ENCODE results near the gene PPP2R2C. TPM values are rescaled to one million over a fixed set of nuclear protein-coding genes. Genes with fewer than 3 reads are reported as not detected.

The PPP2R2C gene
- total RNA-seq, 1 donor: under 0.01 TPM

GRCh38 chr4:6393544-6394475 is 78.6 kb downstream of the PPP2R2C start:
- Histone ChIP-seq H3K4me2 (ENCODE audit: insufficient read depth, low read length) (no peak overlapping the region), H3K27me3 (ENCODE audit: insufficient read depth, low read length) (no peaks in the 10 kb centered on the region), H2AFZ (ENCODE audit: low read length) (no peak overlapping the region), H3K4me1 (ENCODE audit: insufficient read depth, low read length) (no peaks in the 10 kb centered on the region), H3K79me2 (ENCODE audit: insufficient read depth, low read length) (no peaks in the 10 kb centered on the region), H3K9me3 (ENCODE audit: low read depth, low read length) (no peaks in the 10 kb centered on the region), H3K4me3 (ENCODE audit: insufficient read depth, low read length) (no peak overlapping the region), H3K36me3 (ENCODE audit: insufficient read depth, low read length) (no peaks in the 10 kb centered on the region), H3K27ac (ENCODE audit: low read depth, low read length) (no peak overlapping the region), H4K20me1 (ENCODE audit: insufficient read depth, low read length) (no peaks in the 10 kb centered on the region)
- peak; percentile 51 for DNase-seq (ENCODE audit: insufficient read length, low spot score, missing footprints)
- TF ChIP-seq, protein P1, sequence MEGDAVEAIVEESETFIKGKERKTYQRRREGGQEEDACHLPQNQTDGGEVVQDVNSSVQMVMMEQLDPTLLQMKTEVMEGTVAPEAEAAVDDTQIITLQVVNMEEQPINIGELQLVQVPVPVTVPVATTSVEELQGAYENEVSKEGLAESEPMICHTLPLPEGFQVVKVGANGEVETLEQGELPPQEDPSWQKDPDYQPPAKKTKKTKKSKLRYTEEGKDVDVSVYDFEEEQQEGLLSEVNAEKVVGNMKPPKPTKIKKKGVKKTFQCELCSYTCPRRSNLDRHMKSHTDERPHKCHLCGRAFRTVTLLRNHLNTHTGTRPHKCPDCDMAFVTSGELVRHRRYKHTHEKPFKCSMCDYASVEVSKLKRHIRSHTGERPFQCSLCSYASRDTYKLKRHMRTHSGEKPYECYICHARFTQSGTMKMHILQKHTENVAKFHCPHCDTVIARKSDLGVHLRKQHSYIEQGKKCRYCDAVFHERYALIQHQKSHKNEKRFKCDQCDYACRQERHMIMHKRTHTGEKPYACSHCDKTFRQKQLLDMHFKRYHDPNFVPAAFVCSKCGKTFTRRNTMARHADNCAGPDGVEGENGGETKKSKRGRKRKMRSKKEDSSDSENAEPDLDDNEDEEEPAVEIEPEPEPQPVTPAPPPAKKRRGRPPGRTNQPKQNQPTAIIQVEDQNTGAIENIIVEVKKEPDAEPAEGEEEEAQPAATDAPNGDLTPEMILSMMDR (IDR thresholded peaks at IDR 0.05; ENCODE audit: extremely low read depth, low read depth, low read length): no peak

DNA sequence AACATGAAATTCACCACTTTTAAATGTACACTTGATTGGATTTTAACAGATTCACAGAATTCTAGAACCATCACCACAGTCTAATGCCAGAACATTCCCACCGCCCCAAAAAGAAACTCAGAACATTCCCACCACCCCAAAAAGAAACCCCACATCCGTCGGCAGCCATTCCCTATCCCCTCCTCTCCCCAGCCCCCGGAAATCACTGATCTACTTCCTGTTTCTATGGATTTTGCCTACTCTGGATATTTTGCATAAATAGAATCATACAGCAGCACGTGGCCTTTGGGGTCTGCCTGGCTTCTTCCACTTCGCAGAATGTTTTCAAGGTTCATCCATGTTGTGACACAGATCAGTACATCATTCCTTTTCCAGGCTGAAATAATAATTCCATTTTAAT is 79.3 kb downstream of the PPP2R2C start:
- no peak overlapping the region for H3K4me2 ChIP-seq (ENCODE audit: insufficient read depth, low read length)
- no peak for DNase-seq (ENCODE audit: insufficient read length, low spot score, missing footprints)
- no peaks in the 10 kb centered on the region for H3K36me3 ChIP-seq (ENCODE audit: insufficient read depth, low read length)
- no peak overlapping the region for H3K27ac ChIP-seq (ENCODE audit: low read depth, low read length)
- no peaks in the 10 kb centered on the region for H3K79me2 ChIP-seq (ENCODE audit: insufficient read depth, low read length)
- H3K4me3 ChIP-seq (ENCODE audit: insufficient read depth, low read length): no peak overlapping the region
- no peaks in the 10 kb centered on the region for H3K27me3 ChIP-seq (ENCODE audit: insufficient read depth, low read length)
- no peaks in the 10 kb centered on the region for H3K9me3 ChIP-seq (ENCODE audit: low read depth, low read length)
- no peak overlapping the region for H2AFZ ChIP-seq (ENCODE audit: low read length)
- TF ChIP-seq, protein P1 (IDR thresholded peaks at IDR 0.05; ENCODE audit: extremely low read depth, low read depth, low read length): no peak
- no peaks in the 10 kb centered on the region for H3K4me1 ChIP-seq (ENCODE audit: insufficient read depth, low read length)
- no peaks in the 10 kb centered on the region for H4K20me1 ChIP-seq (ENCODE audit: insufficient read depth, low read length)

DNA sequence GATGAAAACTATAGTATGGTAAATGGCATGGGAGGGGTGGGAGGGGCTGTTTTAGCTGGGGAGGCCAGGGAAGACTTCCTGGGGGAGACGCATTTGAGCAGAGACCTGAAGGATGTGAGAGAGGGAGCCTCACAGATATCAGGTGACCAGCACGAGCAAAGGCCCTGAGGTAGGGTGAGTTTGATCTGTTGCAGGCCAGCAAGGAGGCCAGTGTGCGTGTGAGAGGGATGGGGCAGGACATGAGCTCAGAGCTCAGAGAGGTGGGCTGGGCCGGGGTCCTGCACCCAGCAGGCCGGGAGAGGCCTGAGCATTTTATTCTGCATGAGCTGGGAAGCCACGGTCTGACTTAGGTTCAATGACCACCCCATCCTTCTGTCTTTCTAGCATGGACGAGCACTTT is 80.0 kb downstream of the PPP2R2C start:
- DNase-seq (ENCODE audit: insufficient read length, low spot score, missing footprints): no peak
- TF ChIP-seq, protein P1 (IDR thresholded peaks at IDR 0.05; ENCODE audit: extremely low read depth, low read depth, low read length): no peak

GRCh38 chr4:6391852-6392188 is 80.6 kb downstream of the PPP2R2C start:
- no peaks in the 10 kb centered on the region for H3K36me3 ChIP-seq (ENCODE audit: insufficient read depth, low read length)
- no peak for DNase-seq (ENCODE audit: insufficient read length, low spot score, missing footprints)
- TF ChIP-seq, protein P1 (IDR thresholded peaks at IDR 0.05; ENCODE audit: extremely low read depth, low read depth, low read length): no peak
- no peaks in the 10 kb centered on the region for H3K79me2 ChIP-seq (ENCODE audit: insufficient read depth, low read length)
- no peak overlapping the region for H3K4me3 ChIP-seq (ENCODE audit: insufficient read depth, low read length)
- no peak overlapping the region for H3K4me2 ChIP-seq (ENCODE audit: insufficient read depth, low read length)
- no peaks in the 10 kb centered on the region for H3K9me3 ChIP-seq (ENCODE audit: low read depth, low read length)
- no peak overlapping the region for H3K27ac ChIP-seq (ENCODE audit: low read depth, low read length)
- H4K20me1 ChIP-seq (ENCODE audit: insufficient read depth, low read length): no peaks in the 10 kb centered on the region
- no peaks in the 10 kb centered on the region for H3K27me3 ChIP-seq (ENCODE audit: insufficient read depth, low read length)
- no peaks in the 10 kb centered on the region for H3K4me1 ChIP-seq (ENCODE audit: insufficient read depth, low read length)
- H2AFZ ChIP-seq (ENCODE audit: low read length): no peak overlapping the region

More for the DNA sequence above, 80.0 kb downstream of the PPP2R2C start:
- H3K36me3 ChIP-seq (ENCODE audit: insufficient read depth, low read length): no peaks in the 10 kb centered on the region
- H3K79me2 ChIP-seq (ENCODE audit: insufficient read depth, low read length): no peaks in the 10 kb centered on the region
- no peaks in the 10 kb centered on the region for H4K20me1 ChIP-seq (ENCODE audit: insufficient read depth, low read length)
- H3K9me3 ChIP-seq (ENCODE audit: low read depth, low read length): no peaks in the 10 kb centered on the region
- no peak overlapping the region for H3K27ac ChIP-seq (ENCODE audit: low read depth, low read length)
- H3K27me3 ChIP-seq (ENCODE audit: insufficient read depth, low read length): no peaks in the 10 kb centered on the region
- H3K4me1 ChIP-seq (ENCODE audit: insufficient read depth, low read length): no peaks in the 10 kb centered on the region
- no peak overlapping the region for H3K4me3 ChIP-seq (ENCODE audit: insufficient read depth, low read length)
- H2AFZ ChIP-seq (ENCODE audit: low read length): no peak overlapping the region
- no peak overlapping the region for H3K4me2 ChIP-seq (ENCODE audit: insufficient read depth, low read length)

Measured in osteoblast (primary cell).